Left renal cortex interstitium (tissue), 4 donors: ENCODE measurements around the gene SQSTM1. TPM values are rescaled to one million over a fixed set of nuclear protein-coding genes. Genes with fewer than 3 reads are reported as not detected.

Source experiments
- DNase-seq, 4 donors: peaks; one replicate each; pipeline ENCODE4 v3.0.0-alpha.2; 2013; ENCODE audit warnings: low read depth in 4 of 4, low spot score in 2 of 4, missing footprints in 1 of 4
- polyA plus RNA-seq, 4 donors: library from polyadenylated mRNA; unstranded; fragments of 120-200 nt; gene quantifications; one replicate each; pipeline ENCODE4 v1.2.1, GENCODE V29; 2013; ENCODE audit not compliant: insufficient read length in 4 of 4

Gene SQSTM1
- polyA plus RNA-seq, 4 donors = 91.2 to 125 (median 114) TPM

- no peak for DNase-seq
Measured at GRCh38 chr5:179887095-179887494, 66.4 kb downstream of the SQSTM1 start.

Other genes with a start within 250 kb of the SQSTM1 start
- gene HNRNPH1, start 197.2 kb upstream of the SQSTM1 start, polyA plus RNA-seq = 1,000 to 10,000 TPM in 2 of 4 donors, 100 to 1,000 TPM in 2; 691 to 2,061 (median 1,218) TPM
- 1 to 10 TPM in 2 of 4 donors, under 1 TPM in 1, not detected in 1; 0.81 to 2.1 (median 1.1) TPM for gene CBY3, start 139.9 kb upstream of the SQSTM1 start, polyA plus RNA-seq
- 100 to 1,000 TPM; 468 to 603 (median 522) TPM for gene CANX, start 121.9 kb upstream of the SQSTM1 start, polyA plus RNA-seq
- 10 to 100 TPM; 35.7 to 55.3 (median 42.8) TPM for gene MAML1, start 88.1 kb upstream of the SQSTM1 start, polyA plus RNA-seq
- 1 to 10 TPM; 2.0 to 6.5 (median 5.3) TPM for gene LTC4S, start 26.9 kb upstream of the SQSTM1 start, polyA plus RNA-seq
- 100 to 1,000 TPM; 161 to 189 (median 175) TPM for gene MGAT4B, start 14.0 kb upstream of the SQSTM1 start, polyA plus RNA-seq
- gene MRNIP, start 37.9 kb downstream of the SQSTM1 start, polyA plus RNA-seq = 10 to 100 TPM; 29.0 to 57.2 (median 39.6) TPM
- gene TBC1D9B, start 87.0 kb downstream of the SQSTM1 start, polyA plus RNA-seq = 100 to 1,000 TPM in 3 of 4 donors, 10 to 100 TPM in 1; 87.5 to 141 (median 109) TPM